ENCODE measurements around the gene EHD2. TPM values are rescaled to one million over a fixed set of nuclear protein-coding genes. Genes with fewer than 3 reads are reported as not detected.
A peak's percentile ranks its signal among the peaks of the same experiment; 100 is the strongest.
"Not testable (repeated sequence)": the region's sequence is repeated elsewhere in the genome, so short reads cannot be mapped to it uniquely, and the experiment has no call there.

Gene EHD2
- total RNA-seq, 3 donors from 2014 or later: 38.8 to 121 (median 67.2) TPM

- Histone ChIP-seq H3K4me3 (no peak overlapping the region), H3K36me3 (no peaks in the 10 kb centered on the region), H3K27me3 (no peaks in the 10 kb centered on the region), H3K9me3 (no peaks in the 10 kb centered on the region), H3K4me1 (peaks cover 0 to 5% of the 10 kb centered on the region in 2 donors), H3K27ac (peak overlapping the region; percentile 98 to 99)
- intact Hi-C loops (cut with DNase I; ENCODE audit: low total_unique reads): no loop called here
- TF ChIP-seq POLR2AphosphoS5 (IDR thresholded peaks at IDR 0.05) (peak in 1 of 3 donors; percentile 16), POLR2A (IDR thresholded peaks at IDR 0.05) (no peak)
- TF ChIP-seq, protein P1, sequence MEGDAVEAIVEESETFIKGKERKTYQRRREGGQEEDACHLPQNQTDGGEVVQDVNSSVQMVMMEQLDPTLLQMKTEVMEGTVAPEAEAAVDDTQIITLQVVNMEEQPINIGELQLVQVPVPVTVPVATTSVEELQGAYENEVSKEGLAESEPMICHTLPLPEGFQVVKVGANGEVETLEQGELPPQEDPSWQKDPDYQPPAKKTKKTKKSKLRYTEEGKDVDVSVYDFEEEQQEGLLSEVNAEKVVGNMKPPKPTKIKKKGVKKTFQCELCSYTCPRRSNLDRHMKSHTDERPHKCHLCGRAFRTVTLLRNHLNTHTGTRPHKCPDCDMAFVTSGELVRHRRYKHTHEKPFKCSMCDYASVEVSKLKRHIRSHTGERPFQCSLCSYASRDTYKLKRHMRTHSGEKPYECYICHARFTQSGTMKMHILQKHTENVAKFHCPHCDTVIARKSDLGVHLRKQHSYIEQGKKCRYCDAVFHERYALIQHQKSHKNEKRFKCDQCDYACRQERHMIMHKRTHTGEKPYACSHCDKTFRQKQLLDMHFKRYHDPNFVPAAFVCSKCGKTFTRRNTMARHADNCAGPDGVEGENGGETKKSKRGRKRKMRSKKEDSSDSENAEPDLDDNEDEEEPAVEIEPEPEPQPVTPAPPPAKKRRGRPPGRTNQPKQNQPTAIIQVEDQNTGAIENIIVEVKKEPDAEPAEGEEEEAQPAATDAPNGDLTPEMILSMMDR (IDR thresholded peaks at IDR 0.05): no peak
- no peak for DNase-seq (ENCODE audit: low spot score in 2 of 2)
Observed at GRCh38 chr19:47776568-47776967, 63.3 kb downstream of the EHD2 start.

DNA sequence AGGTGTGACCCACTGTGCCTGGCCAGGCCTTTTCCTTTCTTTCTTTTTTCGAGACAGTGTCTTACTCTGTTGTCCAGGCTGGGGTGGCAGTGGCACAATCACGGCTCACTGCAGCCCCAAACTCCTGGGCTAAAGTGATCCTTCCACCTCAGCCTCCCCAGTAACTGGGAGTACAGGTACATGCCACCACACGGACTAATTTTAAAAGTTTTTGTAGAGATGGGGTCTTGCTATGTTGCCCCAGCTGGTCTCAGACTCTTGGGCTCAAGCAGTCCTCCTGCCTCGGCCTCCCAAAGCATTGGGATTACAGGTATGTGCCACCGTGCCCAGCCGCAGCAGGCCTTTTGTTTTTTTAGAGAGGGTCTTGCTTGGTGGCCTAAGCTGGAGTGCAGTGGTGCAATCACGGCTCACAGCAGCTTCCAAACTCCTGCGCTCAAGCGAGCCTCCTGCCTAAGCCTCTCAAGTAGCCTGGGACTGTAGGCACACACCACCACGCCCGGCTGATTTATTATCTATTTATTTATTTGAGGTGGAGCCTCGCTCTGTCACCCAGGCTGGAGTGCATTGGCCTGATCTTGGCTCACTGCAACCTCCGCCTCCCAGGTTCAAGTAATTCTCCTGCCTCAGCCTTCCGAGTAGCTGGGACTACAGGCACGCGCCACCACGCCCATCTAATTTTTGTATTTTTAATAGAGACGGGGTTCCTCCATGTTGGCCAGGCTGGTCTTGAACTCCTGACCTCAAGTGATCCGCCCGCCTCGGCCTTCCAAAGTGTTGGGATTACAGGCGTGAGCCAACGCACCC lies 64.2 kb downstream of the EHD2 start:
- H3K36me3 ChIP-seq; H3K27me3 ChIP-seq; H3K4me1 ChIP-seq; DNase-seq (ENCODE audit: low spot score in 2 of 2); intact Hi-C loops (cut with DNase I; ENCODE audit: low total_unique reads); H3K9me3 ChIP-seq: not testable (repeated sequence)
- Histone ChIP-seq H3K27ac (peak overlapping the region; percentile 98 to 99), H3K4me3 (peak overlapping the region; percentile 77 to 96 (median 83))

DNA sequence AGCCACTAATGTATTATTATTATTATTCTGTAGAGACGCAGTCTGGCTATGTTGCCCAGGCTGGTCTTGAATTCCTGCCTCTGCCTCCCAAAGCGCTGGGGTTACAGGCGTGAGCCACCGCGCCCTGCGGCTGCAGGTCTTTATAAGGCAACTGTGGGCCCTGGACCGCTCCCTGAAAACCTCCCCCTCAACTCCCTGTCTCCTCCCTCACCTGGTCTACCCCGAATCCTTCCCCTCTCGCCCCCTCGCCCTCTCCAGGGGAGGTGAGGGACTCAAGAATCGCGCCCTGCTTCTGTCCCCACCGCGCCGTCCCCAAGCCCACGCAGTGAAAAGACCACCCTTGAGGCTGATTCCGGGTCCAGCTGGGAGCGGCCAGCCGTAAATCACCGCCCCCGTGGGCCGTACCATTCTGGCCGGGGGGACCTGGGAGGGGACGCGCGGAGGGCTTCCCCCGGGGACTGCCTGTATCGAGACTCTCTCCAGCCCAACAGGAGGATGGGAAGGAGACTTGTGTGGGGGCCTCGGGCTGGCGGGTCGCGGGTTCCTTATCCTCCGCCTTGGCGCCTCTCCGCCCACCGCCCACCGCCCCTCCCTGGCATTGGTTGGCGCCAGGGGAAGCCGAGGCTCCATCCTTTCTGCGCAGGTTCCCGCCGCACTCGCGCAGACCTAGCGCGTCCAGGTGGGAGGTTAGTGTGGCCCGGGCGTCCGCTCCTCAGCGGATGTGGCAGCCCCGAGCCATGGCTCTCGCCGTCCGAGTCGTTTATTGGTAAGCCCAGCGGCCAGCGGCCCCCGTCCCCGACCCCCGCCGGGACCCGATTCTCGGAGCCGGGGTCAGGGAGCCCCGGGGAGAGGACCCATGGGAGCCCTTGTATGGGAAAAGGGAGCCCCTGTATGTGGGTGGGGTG lies 65.1 kb downstream of the EHD2 start, which contains the start of gene SELENOW:
TSS of gene SELENOW (plus strand) at position 655 of the 905 bp plus-strand sequence. CDS start at position 738, 83 bp downstream.
- peak within 1 kb of the TSS; percentile 98 to 99 for H3K27ac ChIP-seq
- H3K27me3 ChIP-seq: no peaks in the 10 kb centered on the region
- H3K36me3 ChIP-seq: no peaks in the 10 kb centered on the region
- peak; percentile 62 to 82 for DNase-seq (ENCODE audit: low spot score in 2 of 2)
- TF ChIP-seq, protein P1 (IDR thresholded peaks at IDR 0.05): peak in 1 of 3 donors; percentile 12
- TF ChIP-seq POLR2AphosphoS5 (IDR thresholded peaks at IDR 0.05) (peak; percentile 88 to 96 (median 93)), POLR2A (IDR thresholded peaks at IDR 0.05) (peak; percentile 93)
- peak within 1 kb of the TSS; percentile 77 to 96 (median 83) for H3K4me3 ChIP-seq
- peaks cover 0 to 5% of the 10 kb centered on the region in 2 donors for H3K4me1 ChIP-seq
- intact Hi-C loops (cut with DNase I; ENCODE audit: low total_unique reads): no loop called here
- no peaks in the 10 kb centered on the region for H3K9me3 ChIP-seq

- DNase-seq (ENCODE audit: low spot score in 2 of 2): no peak
- H3K4me3 ChIP-seq: peak overlapping the region; percentile 77 to 96 (median 83)
- H3K4me1 ChIP-seq: peaks cover 0 to 5% of the 10 kb centered on the region in 2 donors
- H3K27ac ChIP-seq: peak overlapping the region; percentile 98 to 99
- no peaks in the 10 kb centered on the region for H3K27me3 ChIP-seq
- TF ChIP-seq POLR2AphosphoS5 (IDR thresholded peaks at IDR 0.05) (no peak), POLR2A (IDR thresholded peaks at IDR 0.05) (no peak)
- TF ChIP-seq, protein P1 (IDR thresholded peaks at IDR 0.05): no peak
- intact Hi-C loops (cut with DNase I; ENCODE audit: low total_unique reads): no loop called here
- no peaks in the 10 kb centered on the region for H3K9me3 ChIP-seq
- H3K36me3 ChIP-seq: no peaks in the 10 kb centered on the region
Observed at GRCh38 chr19:47778954-47779351, 65.7 kb downstream of the EHD2 start.

- Histone ChIP-seq H3K36me3 (no peaks in the 10 kb centered on the region), H3K4me1 (peaks cover 0 to 5% of the 10 kb centered on the region in 2 donors), H3K27ac (peak overlapping the region; percentile 98 to 99), H3K27me3 (no peaks in the 10 kb centered on the region), H3K4me3 (peak overlapping the region; percentile 77 to 96 (median 83)), H3K9me3 (no peaks in the 10 kb centered on the region)
- TF ChIP-seq POLR2A (IDR thresholded peaks at IDR 0.05) (no peak), POLR2AphosphoS5 (IDR thresholded peaks at IDR 0.05) (no peak)
- TF ChIP-seq, protein P1 (IDR thresholded peaks at IDR 0.05): no peak
- peak in 1 of 2 donors; percentile 56 for DNase-seq (ENCODE audit: low spot score in 2 of 2)
- intact Hi-C loops (cut with DNase I; ENCODE audit: low total_unique reads): no loop called here
Observed at GRCh38 chr19:47779524-47780214, 66.4 kb downstream of the EHD2 start.
